ENCODE results near the gene ZBTB9. TPM values are rescaled to one million over a fixed set of nuclear protein-coding genes. Genes with fewer than 3 reads are reported as not detected.
"Not testable (repeated sequence)": the region's sequence is repeated elsewhere in the genome, so short reads cannot be mapped to it uniquely, and the experiment has no call there.

The ZBTB9 gene
- total and polyA plus RNA-seq, 8 donors = 5.8 to 13.6 (median 10.4) TPM

DNA sequence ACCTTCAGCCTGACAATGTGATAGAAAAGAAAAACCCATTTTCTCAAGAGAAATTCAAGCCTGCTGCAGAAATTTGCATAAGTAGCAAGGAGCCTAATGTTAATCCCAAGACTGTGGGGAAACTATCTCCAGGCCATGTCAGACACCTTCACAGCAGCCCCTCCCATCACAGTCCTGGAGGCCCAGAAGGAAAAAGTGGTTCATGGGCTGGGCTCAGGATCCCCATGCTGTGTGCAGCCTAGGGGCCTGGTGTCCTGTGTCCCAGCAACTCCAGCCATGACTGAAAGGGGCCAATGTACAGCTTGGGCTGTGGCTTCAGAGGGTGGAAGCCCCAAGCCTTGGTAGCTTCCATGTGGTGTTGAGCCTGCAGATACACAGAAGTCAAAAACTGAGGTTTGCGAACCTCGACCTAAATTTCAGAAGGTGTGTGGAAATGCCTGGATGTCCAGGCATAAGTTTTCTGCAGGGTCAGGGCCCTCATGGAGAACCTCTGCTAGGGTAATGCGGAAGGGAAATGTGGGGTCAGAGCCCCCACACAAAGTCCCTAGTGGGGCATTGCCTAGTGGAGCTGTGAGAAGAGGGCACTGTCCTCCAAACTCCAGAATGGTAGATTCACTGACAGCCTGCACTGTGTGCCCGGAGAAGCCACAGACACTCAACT, 11.8 kb downstream of the ZBTB9 start:
- intact Hi-C loops (cut with DNase I) = no loop called here
- no peak overlapping the region for H3K4me3 ChIP-seq
- TF ChIP-seq, protein P1, sequence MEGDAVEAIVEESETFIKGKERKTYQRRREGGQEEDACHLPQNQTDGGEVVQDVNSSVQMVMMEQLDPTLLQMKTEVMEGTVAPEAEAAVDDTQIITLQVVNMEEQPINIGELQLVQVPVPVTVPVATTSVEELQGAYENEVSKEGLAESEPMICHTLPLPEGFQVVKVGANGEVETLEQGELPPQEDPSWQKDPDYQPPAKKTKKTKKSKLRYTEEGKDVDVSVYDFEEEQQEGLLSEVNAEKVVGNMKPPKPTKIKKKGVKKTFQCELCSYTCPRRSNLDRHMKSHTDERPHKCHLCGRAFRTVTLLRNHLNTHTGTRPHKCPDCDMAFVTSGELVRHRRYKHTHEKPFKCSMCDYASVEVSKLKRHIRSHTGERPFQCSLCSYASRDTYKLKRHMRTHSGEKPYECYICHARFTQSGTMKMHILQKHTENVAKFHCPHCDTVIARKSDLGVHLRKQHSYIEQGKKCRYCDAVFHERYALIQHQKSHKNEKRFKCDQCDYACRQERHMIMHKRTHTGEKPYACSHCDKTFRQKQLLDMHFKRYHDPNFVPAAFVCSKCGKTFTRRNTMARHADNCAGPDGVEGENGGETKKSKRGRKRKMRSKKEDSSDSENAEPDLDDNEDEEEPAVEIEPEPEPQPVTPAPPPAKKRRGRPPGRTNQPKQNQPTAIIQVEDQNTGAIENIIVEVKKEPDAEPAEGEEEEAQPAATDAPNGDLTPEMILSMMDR (IDR thresholded peaks at IDR 0.05) = no peak
- DNase-seq (no peak), ATAC-seq (no peak)
- H3K9me3 ChIP-seq = no peaks in the 10 kb centered on the region
- H3K4me1 ChIP-seq = no peaks in the 10 kb centered on the region
- no peaks in the 10 kb centered on the region for H3K27me3 ChIP-seq
- H3K36me3 ChIP-seq = no peaks in the 10 kb centered on the region
- no peak overlapping the region for H3K27ac ChIP-seq

DNA sequence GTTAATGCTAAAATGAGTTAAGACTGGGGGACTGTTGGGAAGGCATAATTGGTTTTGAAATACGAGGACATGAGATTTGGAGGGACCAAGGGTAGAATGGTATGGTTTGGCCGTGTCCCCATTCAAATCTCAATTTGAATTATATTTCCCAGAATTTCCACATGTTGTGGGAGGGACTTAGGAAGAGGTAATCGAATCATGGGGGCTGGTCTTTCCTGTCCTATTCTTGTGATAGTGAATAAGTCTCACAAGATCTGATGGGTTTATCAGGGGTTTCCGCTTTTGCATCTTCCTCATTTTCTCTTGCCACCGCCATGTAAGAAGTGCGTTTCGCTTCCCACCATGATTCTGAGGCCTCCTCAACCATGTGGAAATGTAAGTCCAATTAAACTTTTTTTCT, 12.7 kb downstream of the ZBTB9 start:
- no peak overlapping the region for H3K27ac ChIP-seq
- TF ChIP-seq, protein P1 (IDR thresholded peaks at IDR 0.05) = no peak

DNA sequence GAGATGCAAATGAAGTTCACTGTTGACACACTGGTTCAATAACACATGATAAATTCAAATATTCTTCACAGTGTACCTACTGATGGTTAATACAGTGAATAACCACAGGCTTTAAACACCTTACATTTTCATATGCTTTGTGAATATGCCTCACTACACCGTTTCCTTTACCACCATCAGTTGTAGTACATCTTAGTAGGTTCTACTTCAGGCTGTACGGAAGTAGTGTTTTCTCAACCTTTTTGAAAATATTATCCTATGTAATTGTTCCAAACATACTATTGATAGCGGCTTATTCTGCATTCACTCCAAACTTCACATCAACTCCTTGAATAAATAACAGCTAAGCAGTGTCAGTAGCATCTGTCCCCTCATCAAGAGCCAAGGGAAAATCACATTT, 15.3 kb downstream of the ZBTB9 start:
- H3K36me3 ChIP-seq = no peaks in the 10 kb centered on the region
- intact Hi-C loops (cut with DNase I) = no loop called here
- no peak for ATAC-seq
- H3K27ac ChIP-seq = no peak overlapping the region
- H3K4me1 ChIP-seq = no peaks in the 10 kb centered on the region
- no peaks in the 10 kb centered on the region for H3K27me3 ChIP-seq
- DNase-seq = no peak
- H3K4me3 ChIP-seq = no peak overlapping the region
- TF ChIP-seq, protein P1 (IDR thresholded peaks at IDR 0.05) = no peak
- no peaks in the 10 kb centered on the region for H3K9me3 ChIP-seq

More for the DNA sequence above, 12.7 kb downstream of the ZBTB9 start:
- no peak overlapping the region for H3K4me3 ChIP-seq
- H3K4me1 ChIP-seq = no peaks in the 10 kb centered on the region
- H3K9me3 ChIP-seq = no peaks in the 10 kb centered on the region
- intact Hi-C loops (cut with DNase I) = no loop called here
- ATAC-seq = no peak
- no peak for DNase-seq
- H3K27me3 ChIP-seq = no peaks in the 10 kb centered on the region
- no peaks in the 10 kb centered on the region for H3K36me3 ChIP-seq

DNA sequence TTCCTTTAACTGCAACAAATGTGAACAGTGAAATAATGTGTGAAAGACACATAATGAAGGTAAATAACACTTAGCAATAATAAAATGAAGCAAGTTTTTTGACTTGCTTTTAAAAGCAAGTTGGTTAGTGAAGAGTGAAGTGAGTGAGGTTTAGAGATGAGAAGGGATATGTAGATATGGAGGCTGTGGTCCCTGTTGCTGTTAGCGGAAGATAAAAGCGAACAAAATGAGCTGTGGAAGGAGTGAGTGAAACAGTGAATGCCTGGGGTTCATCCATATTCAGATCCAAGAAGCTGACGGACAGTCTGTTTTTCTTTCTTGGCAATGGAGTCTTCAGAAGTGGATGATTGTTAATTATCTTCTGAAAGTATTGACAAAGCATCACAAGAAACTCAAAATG, 23.5 kb downstream of the ZBTB9 start:
- TF ChIP-seq, protein P1 (IDR thresholded peaks at IDR 0.05) = no peak

DNA sequence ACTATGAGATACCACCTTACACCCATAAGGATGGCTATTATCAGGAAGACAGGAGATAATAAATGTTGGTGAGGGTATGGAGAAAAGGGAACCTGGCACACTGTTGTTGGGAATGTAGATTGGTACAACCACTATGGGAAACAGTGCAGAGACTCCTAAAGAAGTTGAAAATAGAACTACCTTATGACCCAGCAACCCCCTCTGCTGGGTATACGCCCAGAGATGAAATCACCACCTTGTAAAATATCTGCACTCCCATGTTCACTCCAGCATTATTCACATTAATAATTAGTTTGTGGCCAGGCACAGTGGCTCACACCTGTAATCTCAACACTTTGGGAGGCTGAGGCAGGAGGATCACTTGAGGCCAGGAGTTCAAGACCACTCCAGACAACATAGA, 26.8 kb downstream of the ZBTB9 start:
- DNase-seq (no peak), ATAC-seq (no peak)
- TF ChIP-seq, protein P1 (IDR thresholded peaks at IDR 0.05) = no peak
- H3K27ac ChIP-seq = no peak overlapping the region
- intact Hi-C loops (cut with DNase I) = no loop called here
- no peaks in the 10 kb centered on the region for H3K4me1 ChIP-seq
- H3K27me3 ChIP-seq = no peaks in the 10 kb centered on the region
- H3K9me3 ChIP-seq = no peaks in the 10 kb centered on the region
- no peaks in the 10 kb centered on the region for H3K36me3 ChIP-seq
- no peak overlapping the region for H3K4me3 ChIP-seq

More for the DNA sequence above, 23.5 kb downstream of the ZBTB9 start:
- Histone ChIP-seq H3K36me3 (no peaks in the 10 kb centered on the region), H3K4me3 (no peak overlapping the region), H3K4me1 (no peaks in the 10 kb centered on the region), H3K9me3 (no peaks in the 10 kb centered on the region), H3K27me3 (no peaks in the 10 kb centered on the region), H3K27ac (no peak overlapping the region)
- DNase-seq = no peak
- intact Hi-C loops (cut with DNase I) = no loop called here
- no peak for ATAC-seq

DNA sequence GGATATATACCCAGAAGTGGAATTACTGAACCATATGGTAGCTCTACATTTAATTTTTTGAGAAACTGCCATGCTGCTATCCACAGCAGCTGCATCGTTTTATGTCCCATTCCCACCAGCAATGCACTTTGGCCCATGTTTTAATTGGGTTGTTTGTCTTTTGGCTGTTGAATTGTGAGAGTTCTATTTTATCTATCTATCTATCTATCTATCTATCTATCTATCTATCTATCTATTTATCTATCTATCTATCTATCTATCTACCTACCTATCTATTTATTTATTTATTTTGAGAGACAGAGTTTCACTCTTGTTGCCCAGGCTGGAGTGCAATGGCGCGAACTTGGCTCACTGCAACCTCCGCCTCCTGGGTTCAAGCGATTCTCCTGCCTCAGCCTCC, 28.2 kb downstream of the ZBTB9 start:
- H3K4me1 ChIP-seq; H3K36me3 ChIP-seq; H3K27ac ChIP-seq; DNase-seq; intact Hi-C loops (cut with DNase I); H3K27me3 ChIP-seq; H3K9me3 ChIP-seq; ATAC-seq; H3K4me3 ChIP-seq: not testable (repeated sequence)
